GM18519 (cell line): ENCODE data around the gene SPATA24.
"Not testable (repeated sequence)": the region's sequence is repeated elsewhere in the genome, so short reads cannot be mapped to it uniquely, and the experiment has no call there.

ENCODE experiments used
- ATAC-seq: cut with Tn5 transposase; IDR thresholded peaks from one replicate; pipeline ENCODE4 v1.9.1; 2021; ENCODE audit warnings: mild to moderate bottlenecking, moderate library complexity; ENCODE audit not compliant: unreplicated experiment, low FRiP score

Gene SPATA24

DNA sequence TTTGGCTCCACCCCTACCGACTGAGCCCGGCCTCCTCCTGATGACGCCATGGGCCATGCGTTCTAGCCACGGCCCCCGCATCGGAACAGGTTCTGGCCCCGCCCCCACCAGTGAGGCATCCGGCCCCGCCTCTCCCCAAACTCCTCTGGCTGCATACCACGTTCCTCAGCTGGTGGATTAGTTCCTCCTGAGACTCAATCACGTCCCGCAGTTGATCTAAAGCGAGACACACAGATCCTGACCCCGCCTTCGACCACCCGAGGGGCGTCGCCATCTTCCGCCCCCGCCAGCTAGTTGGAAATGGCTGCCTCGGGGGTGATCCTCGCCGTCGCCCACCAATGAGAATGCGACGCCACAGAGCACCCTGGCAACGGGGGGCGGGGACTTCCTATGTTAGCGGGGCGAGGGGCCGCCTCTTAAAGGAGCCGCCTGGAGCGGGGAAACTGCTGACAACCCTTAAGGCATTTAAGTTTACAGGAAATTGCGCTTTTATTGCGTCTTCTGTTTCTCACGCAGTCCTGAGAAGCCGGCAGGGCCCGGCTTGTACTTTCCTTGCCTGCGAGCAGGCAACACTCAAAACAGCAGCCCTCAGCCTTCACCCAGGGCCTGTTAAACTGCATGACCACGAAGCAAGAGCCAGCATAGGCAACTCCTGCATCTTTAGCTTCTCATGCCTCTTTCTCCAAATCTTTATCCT, at the start of gene SPATA24:
TSS of gene SPATA24 (minus strand) at position 303 of the 697 bp plus-strand sequence. CDS start at position 274, 29 bp downstream.
- peak; percentile 69 for ATAC-seq

- ATAC-seq = no peak
Measured at GRCh38 chr5:139451878-139452660, 48.2 kb upstream of the SPATA24 start.

- no peak for ATAC-seq
Measured at GRCh38 chr5:139451176-139451575, 47.3 kb upstream of the SPATA24 start.

- ATAC-seq = no peak
Measured at GRCh38 chr5:139446956-139447779, 43.3 kb upstream of the SPATA24 start.

GRCh38 chr5:139445325-139446170, 41.7 kb upstream of the SPATA24 start:
- ATAC-seq = no peak

DNA sequence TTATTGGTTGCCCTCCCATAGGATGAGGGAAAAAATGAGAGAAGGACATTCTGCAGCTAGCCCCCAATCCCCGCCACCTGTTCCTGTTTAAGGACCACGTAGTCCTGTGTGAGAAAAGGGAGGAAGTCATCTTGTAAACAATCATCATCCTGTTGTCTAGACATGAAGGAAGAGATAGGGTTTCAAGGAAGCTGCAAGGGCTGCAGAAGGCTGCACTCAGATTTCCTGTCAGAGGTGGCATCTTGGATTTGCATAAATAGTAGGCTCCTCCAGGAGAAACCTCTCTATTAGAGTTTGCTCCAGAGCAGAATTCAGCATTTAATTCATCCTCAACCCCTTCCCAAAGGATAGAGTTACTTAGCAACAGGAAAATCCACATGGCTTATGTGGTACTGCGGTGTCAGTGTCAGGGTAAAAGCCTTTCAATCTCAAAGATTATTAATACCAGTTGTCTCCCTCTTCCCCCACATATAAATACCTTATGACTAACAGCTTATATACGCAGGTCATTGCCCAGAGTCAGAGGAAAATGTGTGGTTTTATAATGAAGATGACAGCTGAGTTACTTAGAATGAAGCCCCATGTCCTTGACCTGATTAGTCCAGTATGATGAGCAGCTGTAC, 40.1 kb upstream of the SPATA24 start:
- no peak for ATAC-seq

GRCh38 chr5:139440416-139440815, 36.5 kb upstream of the SPATA24 start:
- not testable (repeated sequence) for ATAC-seq

DNA sequence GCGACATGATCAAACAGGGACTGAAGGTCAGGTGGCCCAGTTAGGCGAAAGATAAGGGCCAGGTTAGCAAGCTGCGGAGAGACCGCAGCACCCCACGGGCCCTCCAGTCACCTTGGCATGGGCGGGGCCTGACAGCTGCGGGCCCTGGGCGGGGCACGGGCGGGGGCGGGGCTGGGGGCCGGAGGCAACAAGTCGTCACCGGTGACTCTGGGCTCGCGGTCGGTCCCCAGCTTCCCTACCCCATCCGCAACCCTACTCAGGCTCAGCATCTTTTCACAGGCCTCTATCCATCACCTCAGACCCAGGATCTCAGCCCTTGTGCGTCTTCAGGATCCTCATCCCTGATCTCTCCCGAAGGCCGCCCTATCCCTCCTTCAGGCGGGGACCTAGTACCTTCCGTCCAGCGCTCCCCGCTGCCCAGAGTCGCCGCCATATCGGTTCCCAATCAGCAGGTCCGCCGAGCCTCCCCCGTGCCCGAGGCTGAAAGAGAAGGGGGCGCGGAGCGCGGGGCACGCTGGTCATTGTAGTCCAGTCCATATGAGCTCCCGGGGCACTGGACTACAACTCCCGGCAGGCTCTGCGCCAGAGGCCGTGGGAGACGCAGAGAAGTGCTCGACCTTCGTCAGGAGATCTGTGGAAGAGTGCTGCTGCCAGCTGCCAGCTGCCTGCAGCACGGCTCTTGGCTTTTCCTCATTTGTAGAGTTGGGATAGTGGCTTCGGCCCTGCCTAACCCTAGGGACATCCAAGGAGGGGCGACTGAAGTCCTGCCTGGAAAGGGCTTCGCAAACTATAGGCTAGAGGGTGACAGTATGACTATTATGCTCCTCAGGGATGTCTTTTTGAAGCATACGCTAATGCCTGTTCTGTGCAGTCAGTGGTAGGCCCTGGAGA, 35.4 kb upstream of the SPATA24 start, which contains the start of gene DNAJC18:
TSS of gene DNAJC18 (minus strand) at position 513 of the 891 bp plus-strand sequence. CDS start at position 433, 80 bp downstream.
- ATAC-seq = peak; percentile 69

- ATAC-seq = peak; percentile 4
Measured at GRCh38 chr5:139438707-139439012, 34.8 kb upstream of the SPATA24 start.

- ATAC-seq = no peak
Measured at GRCh38 chr5:139435676-139436075, 31.8 kb upstream of the SPATA24 start.

DNA sequence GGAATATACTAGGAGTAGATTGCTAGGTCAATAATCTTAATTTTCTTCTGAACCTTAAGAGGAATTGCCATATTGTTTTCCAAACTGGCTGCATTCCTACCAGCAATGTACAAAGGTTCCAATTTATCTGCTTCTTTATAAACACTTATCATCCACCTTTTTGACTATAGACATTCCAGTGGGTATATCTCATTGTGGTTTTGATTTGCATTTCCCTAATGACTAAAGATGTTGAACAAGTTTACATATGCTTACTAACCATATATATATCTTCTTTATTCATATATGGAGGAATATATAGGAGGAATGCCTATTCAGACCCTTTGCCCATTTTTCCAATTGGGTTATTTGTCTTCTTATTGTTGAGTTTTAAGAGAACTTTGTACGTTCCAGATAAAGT, 27.8 kb upstream of the SPATA24 start:
- ATAC-seq = no peak

GRCh38 chr5:139430015-139430414, 26.1 kb upstream of the SPATA24 start:
- ATAC-seq = no peak

DNA sequence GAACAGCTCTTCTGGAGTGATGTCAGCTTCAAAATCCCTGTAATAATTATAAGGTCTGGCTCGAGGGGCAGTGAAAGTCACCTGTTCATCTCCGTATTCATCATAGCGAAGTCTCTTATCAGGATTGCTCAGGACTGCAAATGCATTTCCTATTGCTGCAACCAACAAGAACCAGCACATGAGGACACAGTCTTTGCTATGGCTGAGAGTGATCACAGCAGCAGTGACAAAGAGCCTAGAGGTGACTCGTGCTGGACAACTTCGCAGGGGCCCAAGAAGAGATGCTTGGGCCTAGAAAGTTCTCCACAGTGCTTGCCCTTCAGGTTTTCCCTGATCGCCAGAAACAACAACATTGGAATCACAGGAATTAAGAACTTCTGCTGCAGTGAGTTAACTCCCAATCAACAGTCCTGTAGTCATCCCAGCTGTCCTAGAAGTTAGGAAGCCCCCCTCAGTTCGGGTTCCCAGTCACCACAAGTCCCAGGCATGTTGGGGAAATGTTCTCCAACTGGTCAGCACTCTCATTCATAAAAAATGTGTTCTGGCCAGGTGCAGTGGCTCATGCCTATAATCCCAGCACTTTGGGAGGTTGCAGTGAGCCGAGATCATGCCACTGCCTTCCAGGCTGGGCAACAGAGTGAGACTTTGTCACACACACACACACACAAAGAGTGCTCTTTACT, 22.5 kb upstream of the SPATA24 start:
- ATAC-seq = no peak

DNA sequence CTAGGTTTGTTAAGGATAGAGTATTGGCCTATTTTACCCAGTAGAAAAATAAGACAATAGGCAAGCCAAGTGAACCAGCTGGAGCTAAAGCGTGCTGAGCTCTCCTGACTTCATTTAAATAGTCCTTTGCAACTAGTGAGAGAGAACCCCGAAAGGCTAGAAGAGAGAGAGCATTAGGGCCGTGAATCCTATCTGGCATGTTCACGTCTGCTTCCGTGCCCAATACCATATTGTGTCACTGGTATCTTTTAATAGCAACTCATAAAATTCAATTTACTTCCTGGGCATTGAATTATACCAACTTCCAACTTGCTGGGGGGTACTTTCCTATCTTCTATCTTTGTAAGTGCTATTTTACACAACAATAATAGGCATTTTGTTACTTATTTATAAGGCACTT, 21.6 kb upstream of the SPATA24 start:
- no peak for ATAC-seq

DNA sequence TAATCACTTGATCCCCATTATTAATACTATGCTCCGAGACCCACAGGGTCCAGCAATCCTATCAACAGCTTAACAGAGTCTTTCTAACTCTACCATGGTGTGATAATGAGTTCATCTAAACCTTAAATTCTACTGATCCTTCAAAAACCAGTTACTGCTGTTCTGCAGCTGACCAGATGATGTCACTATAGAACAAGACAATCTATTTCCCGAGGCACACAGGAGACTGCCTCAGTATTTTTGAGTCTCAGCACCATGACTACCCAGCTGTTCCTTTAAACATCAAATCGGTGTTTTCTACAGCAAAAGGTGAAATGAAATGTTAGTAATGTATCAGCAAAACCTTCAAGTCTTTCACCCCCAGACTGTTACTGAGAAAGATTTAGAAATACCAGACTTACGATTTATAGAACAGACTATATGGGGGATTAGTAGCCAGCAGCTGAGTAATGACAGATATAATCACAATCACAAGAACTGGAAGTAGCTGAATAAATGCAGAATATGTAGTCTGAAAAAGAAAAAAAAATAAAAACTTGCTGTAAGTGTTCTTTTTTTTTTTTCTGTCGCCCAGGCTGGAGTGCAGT, 18.5 kb upstream of the SPATA24 start:
- ATAC-seq = no peak

DNA sequence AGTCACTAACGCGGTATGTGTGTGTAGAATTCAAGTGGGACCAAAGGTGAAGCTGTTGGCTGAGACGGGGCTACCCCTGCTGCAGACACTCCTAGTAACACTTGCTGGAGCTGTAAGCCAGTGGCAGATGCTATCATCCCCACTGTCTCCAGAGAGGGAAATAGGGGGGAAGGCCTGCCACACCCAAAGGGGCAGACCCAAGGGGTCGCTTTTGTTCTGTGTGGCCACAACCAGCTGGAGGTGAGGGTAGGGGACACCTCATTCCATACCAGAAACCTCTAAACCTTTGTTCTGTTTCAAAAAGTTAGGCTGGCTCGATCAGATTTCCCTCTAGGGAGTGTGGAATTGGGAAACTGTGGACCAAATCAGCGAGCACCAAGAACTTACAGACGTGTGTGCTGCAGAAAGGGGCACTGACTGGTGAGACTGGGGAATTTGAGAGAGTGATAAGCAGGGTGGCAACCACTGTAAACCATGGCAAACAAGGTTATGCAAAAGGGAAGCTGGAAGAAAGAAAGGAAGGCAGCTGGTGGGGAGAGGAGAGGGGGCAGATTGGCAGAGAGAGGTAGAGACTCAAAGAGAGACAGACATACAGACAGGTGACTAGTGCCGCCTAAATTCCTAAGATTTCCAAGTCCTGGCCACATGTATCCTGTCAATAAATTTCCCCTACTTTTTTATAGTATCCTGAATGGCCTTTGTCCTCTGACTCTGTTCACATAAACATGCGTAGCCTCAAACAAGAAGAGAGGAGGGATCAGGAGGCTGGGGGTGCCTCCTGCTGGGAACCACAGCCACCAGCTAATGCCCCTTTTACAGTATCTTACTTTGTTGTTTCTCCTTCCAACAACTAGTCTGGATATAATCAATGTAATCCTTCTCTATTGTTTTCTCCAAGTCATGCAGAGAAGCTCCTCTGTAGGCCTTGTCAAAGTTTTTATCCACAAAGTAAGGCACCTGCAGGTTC, 15.6 kb upstream of the SPATA24 start:
- ATAC-seq = no peak

DNA sequence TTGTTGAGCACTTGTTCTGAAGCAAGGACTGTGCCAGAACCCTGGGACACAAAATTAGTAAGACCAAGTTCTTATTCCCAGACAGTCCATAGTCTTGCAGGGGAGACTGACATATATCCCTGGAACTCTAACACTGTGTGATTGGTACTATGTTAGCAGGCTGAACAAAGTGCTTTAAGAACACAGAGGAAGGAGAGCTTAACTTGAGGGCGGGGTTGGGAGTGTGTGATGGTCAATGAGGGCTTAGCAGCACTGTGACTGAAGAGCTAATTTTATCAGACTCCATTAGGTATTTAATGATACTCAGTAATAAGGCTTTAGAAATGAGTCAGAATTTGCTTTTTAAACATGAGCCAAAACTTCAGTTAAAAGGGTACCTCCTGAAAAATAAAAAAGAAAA, 14.9 kb upstream of the SPATA24 start:
- no peak for ATAC-seq
